CD14-positive monocyte (primary cell): ENCODE results near the gene DSTYK. TPM values are rescaled to one million over a fixed set of nuclear protein-coding genes. Genes with fewer than 3 reads are reported as not detected.
A peak's percentile ranks its signal among the peaks of the same experiment; 100 is the strongest.
"Not testable (repeated sequence)": the region's sequence is repeated elsewhere in the genome, so short reads cannot be mapped to it uniquely, and the experiment has no call there.

Experiments used
- DNase-seq, 3 donors: peaks; one replicate each; pipeline ENCODE4 v3.0.0-alpha.2; 2011 to 2022
- H2AFZ ChIP-seq: 2 replicates; pipeline ENCODE4 v1.6.0; 2012; ENCODE audit warnings: mild to moderate bottlenecking, low read depth, low read length, inconsistent platforms; ENCODE audit not compliant: insufficient read depth, poor library complexity, severe bottlenecking
- H3K27ac ChIP-seq, 2 donors: 1 replicate in 1 of 2; 2 replicates in 1 of 2; pipeline ENCODE4 v1.5.1; 2012 to 2013; ENCODE audit warnings: low read length in 2 of 2, control low read depth in 1 of 2, inconsistent platforms in 1 of 2, low read depth in 1 of 2, mild to moderate bottlenecking in 1 of 2
- H3K27me3 ChIP-seq, 2 donors: one replicate each; pipeline versions ENCODE4 v1.6.0 to v1.6.1; 2011 to 2013; ENCODE audit warnings: low read length in 2 of 2; ENCODE audit not compliant: control insufficient read depth in 2 of 2, insufficient read depth in 2 of 2
- H3K36me3 ChIP-seq, 2 donors: replicated peaks in 1 of 2; 1 replicate in 1 of 2; 2 replicates in 1 of 2; pipeline versions ENCODE4 v1.5.1 to v1.6.1; 2012 to 2013; ENCODE audit warnings: low read length in 2 of 2, control low read depth in 1 of 2, inconsistent platforms in 1 of 2, mild to moderate bottlenecking in 1 of 2; ENCODE audit not compliant: insufficient read depth in 2 of 2, control insufficient read depth in 1 of 2
- H3K4me1 ChIP-seq, 2 donors: 1 replicate in 1 of 2; 2 replicates in 1 of 2; pipeline versions ENCODE4 v1.5.1 to v1.6.1; 2012 to 2013; ENCODE audit warnings: low read length in 2 of 2, control low read depth in 1 of 2, inconsistent platforms in 1 of 2, mild to moderate bottlenecking in 1 of 2, moderate library complexity in 1 of 2; ENCODE audit not compliant: insufficient read depth in 2 of 2, control insufficient read depth in 1 of 2
- H3K4me2 ChIP-seq: replicated peaks from 2 replicates; pipeline ENCODE3; 2012; ENCODE audit warnings: low read length, moderate library complexity, mild to moderate bottlenecking; ENCODE audit not compliant: poor library complexity, severe bottlenecking; ENCODE audit errors: extremely low read depth
- H3K4me3 ChIP-seq, 3 experiments: fragments of 200-600 bp in 1 of 3; sonication (generic) in 1 of 3; replicated peaks in 1 of 3; 1 replicate in 2 of 3; 2 replicates in 1 of 3; pipeline ENCODE4 v1.5.1; 2011 to 2013; ENCODE audit warnings: low read length in 3 of 3, mild to moderate bottlenecking in 3 of 3, control low read depth in 2 of 3, low read depth in 2 of 3, inconsistent platforms in 1 of 3, moderate library complexity in 1 of 3
- H3K79me2 ChIP-seq: 2 replicates; pipeline ENCODE4 v1.6.0; 2012; ENCODE audit warnings: mild to moderate bottlenecking, control low read depth, inconsistent platforms, low read length, moderate library complexity; ENCODE audit not compliant: insufficient read depth
- H3K9ac ChIP-seq: 2 replicates; pipeline ENCODE4 v1.6.0; 2017; ENCODE audit warnings: low read length, mild to moderate bottlenecking; ENCODE audit not compliant: insufficient read depth, poor library complexity, severe bottlenecking
- H3K9me3 ChIP-seq, 2 donors: replicated peaks in 1 of 2; 1 replicate in 1 of 2; 2 replicates in 1 of 2; pipeline versions ENCODE4 v1.5.1 to v1.6.1; 2012 to 2013; ENCODE audit warnings: low read length in 2 of 2, control low read depth in 1 of 2; ENCODE audit not compliant: control insufficient read depth in 1 of 2, insufficient read depth in 1 of 2
- H4K20me1 ChIP-seq: 2 replicates; pipeline ENCODE4 v1.6.0; 2012; ENCODE audit warnings: mild to moderate bottlenecking, low read length, control low read depth, moderate library complexity; ENCODE audit not compliant: insufficient read depth
- H3K27ac Mint-ChIP-seq, 7 donors: one replicate each; pipeline ENCODE4 v1.8.0; 2020; ENCODE audit warnings: mild to moderate bottlenecking in 7 of 7, mixed read lengths in 7 of 7, moderate library complexity in 6 of 7, inconsistent platforms in 2 of 7
- H3K27me3 Mint-ChIP-seq, 3 donors: one replicate each; pipeline ENCODE4 v1.8.0; 2021 to 2022; ENCODE audit warnings: low read depth in 3 of 3, mild to moderate bottlenecking in 3 of 3, mixed read lengths in 3 of 3, moderate library complexity in 3 of 3, inconsistent platforms in 1 of 3
- H3K36me3 Mint-ChIP-seq, 2 donors: one replicate each; pipeline ENCODE4 v1.8.0; 2020; ENCODE audit warnings: mixed read lengths in 2 of 2, inconsistent platforms in 1 of 2, mild to moderate bottlenecking in 1 of 2
- H3K4me1 Mint-ChIP-seq: one replicate; pipeline ENCODE4 v1.8.0; 2020; ENCODE audit warnings: mild to moderate bottlenecking, mixed read lengths
- H3K4me3 Mint-ChIP-seq, 2 donors: one replicate each; pipeline ENCODE4 v1.8.0; 2020; ENCODE audit warnings: mild to moderate bottlenecking in 2 of 2, mixed read lengths in 2 of 2, moderate library complexity in 1 of 2
- H3K9me3 Mint-ChIP-seq, 7 donors: one replicate each; pipeline ENCODE4 v1.8.0; 2020 to 2022; ENCODE audit warnings: mixed read lengths in 7 of 7, mild to moderate bottlenecking in 6 of 7, moderate library complexity in 6 of 7, inconsistent platforms in 2 of 7
- WGBS: methylation state at CpG from one replicate; pipeline ENCODE4 v1.1.5; 2013; ENCODE audit warnings: missing lambda C conversion rate; ENCODE audit not compliant: insufficient coverage; 5-methylcytosine and 5-hydroxymethylcytosine counted together
- intact Hi-C, 2 donors: fragments of 100-400 bp; cut with micrococcal nuclease; formaldehyde crosslinking; loops; one replicate each; pipeline versions ENCODE4 v1.15.0 to v1.15.1; 2023
- polyA plus RNA-seq, 3 donors: library from polyadenylated mRNA; depleted of rRNA in 1 of 3; unstranded in 2 of 3; stranded (reverse) in 1 of 3; fragments of 300-500 nt in 2 of 3; fragments of >200 nt in 1 of 3; fragmentation: Illumina TruSeq in 2 of 3; gene quantifications; 1 replicate in 2 of 3; 2 replicates in 1 of 3; pipeline ENCODE4 v1.2.3, GENCODE V29; 2012 to 2021
- TF ChIP-seq, protein P1 (sequence below): fragments of 200-600 bp; IDR thresholded peaks from one replicate; pipeline ENCODE4 v1.8.0; 2022; ENCODE audit warnings: antibody characterized with exemption, mild to moderate bottlenecking

Gene DSTYK
- polyA plus RNA-seq, 3 donors, result 2.9 to 6.5 (median 3.8) TPM

GRCh38 chr1:205182930-205183329, 28.6 kb downstream of the DSTYK start:
- TF ChIP-seq, protein P1, sequence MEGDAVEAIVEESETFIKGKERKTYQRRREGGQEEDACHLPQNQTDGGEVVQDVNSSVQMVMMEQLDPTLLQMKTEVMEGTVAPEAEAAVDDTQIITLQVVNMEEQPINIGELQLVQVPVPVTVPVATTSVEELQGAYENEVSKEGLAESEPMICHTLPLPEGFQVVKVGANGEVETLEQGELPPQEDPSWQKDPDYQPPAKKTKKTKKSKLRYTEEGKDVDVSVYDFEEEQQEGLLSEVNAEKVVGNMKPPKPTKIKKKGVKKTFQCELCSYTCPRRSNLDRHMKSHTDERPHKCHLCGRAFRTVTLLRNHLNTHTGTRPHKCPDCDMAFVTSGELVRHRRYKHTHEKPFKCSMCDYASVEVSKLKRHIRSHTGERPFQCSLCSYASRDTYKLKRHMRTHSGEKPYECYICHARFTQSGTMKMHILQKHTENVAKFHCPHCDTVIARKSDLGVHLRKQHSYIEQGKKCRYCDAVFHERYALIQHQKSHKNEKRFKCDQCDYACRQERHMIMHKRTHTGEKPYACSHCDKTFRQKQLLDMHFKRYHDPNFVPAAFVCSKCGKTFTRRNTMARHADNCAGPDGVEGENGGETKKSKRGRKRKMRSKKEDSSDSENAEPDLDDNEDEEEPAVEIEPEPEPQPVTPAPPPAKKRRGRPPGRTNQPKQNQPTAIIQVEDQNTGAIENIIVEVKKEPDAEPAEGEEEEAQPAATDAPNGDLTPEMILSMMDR, result no peak
- Histone ChIP-seq H3K9me3 (no peaks in the 10 kb centered on the region), H3K4me1 (peaks cover 5 to 7% of the 10 kb centered on the region in 2 donors), H3K4me2 (no peak overlapping the region), H3K27me3 (no peaks in the 10 kb centered on the region), H2AFZ (no peak overlapping the region), H3K4me3 (no peak overlapping the region), H3K9ac (no peak overlapping the region), H3K27ac (no peak overlapping the region), H3K36me3 (peaks cover 27 to 90% of the 10 kb centered on the region in 2 donors), H3K79me2 (peaks cover 23% of the 10 kb centered on the region), H4K20me1 (peaks cover 47% of the 10 kb centered on the region)
- no peak for DNase-seq
- no CpG with 5 or more reads among the region's 2 CpGs for WGBS
- peaks cover 0 to 1% (median 0%) of the 10 kb centered on the region in 3 donors for H3K27me3 Mint-ChIP-seq
- H3K4me3 Mint-ChIP-seq, result no peak overlapping the region
- no peaks in the 10 kb centered on the region for H3K9me3 Mint-ChIP-seq
- intact Hi-C loops, result no loop called here
- peak overlapping the region in 1 of 7 donors; percentile 17 for H3K27ac Mint-ChIP-seq
- peaks cover 60 to 83% of the 10 kb centered on the region in 2 donors for H3K36me3 Mint-ChIP-seq
- H3K4me1 Mint-ChIP-seq, result peaks cover 29% of the 10 kb centered on the region

DNA sequence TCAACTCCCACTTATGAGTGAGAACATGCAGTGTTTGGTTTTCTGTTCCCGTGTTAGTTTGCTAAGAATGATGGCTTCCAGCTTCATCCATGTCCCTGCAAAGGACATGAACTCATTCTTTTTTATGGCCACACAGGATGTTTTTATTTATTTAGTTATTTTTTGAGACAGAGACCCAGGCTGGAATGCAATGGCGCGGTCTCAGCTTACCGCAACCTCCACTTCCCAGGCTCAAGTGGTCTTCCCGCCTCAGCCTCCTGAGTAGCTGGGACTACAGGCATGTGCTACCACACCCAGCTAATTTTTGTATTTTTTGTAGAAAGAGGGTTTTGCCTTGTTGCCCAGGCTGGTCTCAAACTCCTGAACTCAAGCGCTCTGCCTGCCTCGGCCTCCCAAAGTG, 31.2 kb downstream of the DSTYK start:
- H3K4me2 ChIP-seq, H3K27me3 Mint-ChIP-seq, H2AFZ ChIP-seq, H3K27ac ChIP-seq, H3K4me3 Mint-ChIP-seq, H3K9me3 ChIP-seq, H3K9ac ChIP-seq, H3K9me3 Mint-ChIP-seq, DNase-seq, intact Hi-C loops, H3K4me3 ChIP-seq, H3K27me3 ChIP-seq, H3K27ac Mint-ChIP-seq: not testable (repeated sequence)
- WGBS, result no CpG with 5 or more reads among the region's 7 CpGs
- peaks cover 19 to 81% of the 10 kb centered on the region in 2 donors for H3K36me3 ChIP-seq
- H3K36me3 Mint-ChIP-seq, result peaks cover 45 to 68% of the 10 kb centered on the region in 2 donors
- H3K79me2 ChIP-seq, result peaks cover 15% of the 10 kb centered on the region
- H3K4me1 Mint-ChIP-seq, result peaks cover 27% of the 10 kb centered on the region
- peaks cover 28% of the 10 kb centered on the region for H4K20me1 ChIP-seq
- peaks cover 7 to 14% of the 10 kb centered on the region in 2 donors for H3K4me1 ChIP-seq
